SK-N-SH (cell line): ENCODE results near the gene CNGA2. TPM values are rescaled to one million over a fixed set of nuclear protein-coding genes. Genes with fewer than 3 reads are reported as not detected.

Source experiments
- CTCF ChIA-PET: fragments of 300-600, 350-600 bp; formaldehyde crosslinking; extraction: SDS; loops from one replicate; lab custom pipeline; 2021; lab: Yijun Ruan, JAX
- POLR2A ChIA-PET: fragments of 350-600 bp; sonication (Branson Sonifier 250); formaldehyde crosslinking; extraction: SDS; loops from one replicate; lab custom pipeline; 2020; ENCODE audit warnings: antibody characterized with exemption, inconsistent platforms; lab: Yijun Ruan, JAX
- DNase-seq: peaks from one replicate; pipeline ENCODE4 v3.0.0; 2012
- H2AFZ ChIP-seq: fragments of 200-600 bp; sonication (generic); 2 replicates; pipeline ENCODE4 v1.8.1; 2016; ENCODE audit warnings: antibody characterized with exemption, mild to moderate bottlenecking, low read depth
- H3F3A ChIP-seq: fragments of 200-600 bp; sonication (generic); replicated peaks from 2 replicates; pipeline ENCODE3; 2016; ENCODE audit warnings: antibody characterized with exemption, mild to moderate bottlenecking; ENCODE audit not compliant: insufficient read depth
- H3K27ac ChIP-seq, 2 experiments: fragments of 200-500 bp in 1 of 2; fragments of 200-600 bp in 1 of 2; sonication (Bioruptor generic) in 1 of 2; sonication (generic), shearing (Covaris generic) in 1 of 2; 2 replicates each; pipeline versions ENCODE4 v1.5.1 to v1.6.1; 2014 to 2016; ENCODE audit warnings: low read depth in 2 of 2, inconsistent platforms in 1 of 2, low read length in 1 of 2, mild to moderate bottlenecking in 1 of 2, mixed read lengths in 1 of 2
- H3K27me3 ChIP-seq: fragments of 200-600 bp; sonication (generic), shearing (Covaris generic); 2 replicates; pipeline ENCODE4 v1.6.1; 2016; ENCODE audit warnings: mixed run types; ENCODE audit not compliant: insufficient read depth
- H3K36me3 ChIP-seq, 2 experiments: fragments of 200-500 bp in 1 of 2; fragments of 200-600 bp in 1 of 2; sonication (Bioruptor generic) in 1 of 2; sonication (generic) in 1 of 2; replicated peaks in 1 of 2; 2 replicates each; pipeline versions ENCODE3 to v1.5.1; 2014 to 2016; ENCODE audit warnings: low read length in 1 of 2, mild to moderate bottlenecking in 1 of 2; ENCODE audit not compliant: insufficient read depth in 2 of 2, control insufficient read depth in 1 of 2
- H3K4me1 ChIP-seq, 2 experiments: fragments of 200-500 bp in 1 of 2; fragments of 200-600 bp in 1 of 2; sonication (Bioruptor generic) in 1 of 2; sonication (generic), shearing (Covaris generic) in 1 of 2; 2 replicates each; pipeline versions ENCODE4 v1.5.1 to v1.6.1; 2014 to 2016; ENCODE audit warnings: low read depth in 1 of 2, low read length in 1 of 2, mixed run types in 1 of 2; ENCODE audit not compliant: insufficient read depth in 2 of 2, control insufficient read depth in 1 of 2
- H3K4me2 ChIP-seq: fragments of 200-600 bp; sonication (generic), shearing (Covaris generic); 2 replicates; pipeline ENCODE4 v1.6.1; 2017; ENCODE audit warnings: mixed run types
- H3K4me3 ChIP-seq, 2 experiments: fragments of 200-500 bp in 1 of 2; fragments of 200-600 bp in 1 of 2; sonication (Bioruptor generic) in 1 of 2; sonication (generic), shearing (Covaris generic) in 1 of 2; 2 replicates each; pipeline versions ENCODE4 v1.5.1 to v1.8.1; 2014 to 2016; ENCODE audit warnings: low read depth in 2 of 2, inconsistent platforms in 1 of 2, low read length in 1 of 2, mild to moderate bottlenecking in 1 of 2, mixed read lengths in 1 of 2, moderate library complexity in 1 of 2
- H3K79me2 ChIP-seq: fragments of 200-600 bp; sonication (generic); 2 replicates; pipeline ENCODE4 v1.8.1; 2017; ENCODE audit warnings: mild to moderate bottlenecking; ENCODE audit not compliant: insufficient read depth
- H3K9ac ChIP-seq: fragments of 200-600 bp; sonication (generic); 2 replicates; pipeline ENCODE4 v1.6.1; 2017; ENCODE audit warnings: mixed run types
- H3K9me2 ChIP-seq: fragments of 200-600 bp; sonication (generic); 2 replicates; pipeline ENCODE4 v1.6.1; 2017; ENCODE audit warnings: mixed run types
- H3K9me3 ChIP-seq: fragments of 200-600 bp; sonication (generic); 2 replicates; pipeline ENCODE4 v1.6.1; 2017; ENCODE audit warnings: mixed run types, mild to moderate bottlenecking, moderate library complexity
- H4K20me1 ChIP-seq: fragments of 200-600 bp; sonication (generic); 2 replicates; pipeline ENCODE4 v1.6.1; 2017; ENCODE audit warnings: mild to moderate bottlenecking, mixed run types; ENCODE audit not compliant: insufficient read depth
- ELF1 ChIP-seq: IDR thresholded peaks from 2 replicates; pipeline ENCODE4 v1.4.0; 2012
- EP300 ChIP-seq, 2 experiments: IDR thresholded peaks; 2 replicates each; pipeline versions ENCODE4 v1.4.0 to v1.6.1; 2012; ENCODE audit warnings: borderline replicate concordance in 1 of 2, low read depth in 1 of 2, low read length in 1 of 2
- EZH2phosphoT487 ChIP-seq: fragments of 200-600 bp; sonication (generic); IDR thresholded peaks from 2 replicates; pipeline ENCODE4 v1.6.1; 2017; ENCODE audit warnings: low read depth, mixed run types, mild to moderate bottlenecking, antibody characterized with exemption, moderate library complexity, borderline replicate concordance
- FOSL2 ChIP-seq: IDR thresholded peaks from 2 replicates; pipeline ENCODE4 v1.4.0; 2012; ENCODE audit warnings: low read depth, mild to moderate bottlenecking, moderate library complexity, borderline replicate concordance
- FOXJ3 ChIP-seq: sonication (generic); formaldehyde crosslinking; IDR thresholded peaks from 2 replicates; pipeline ENCODE4 v1.5.1; 2020; ENCODE audit warnings: mild to moderate bottlenecking, missing genetic modification reagents
- IRF3 ChIP-seq: fragments of 150-350 bp; IDR thresholded peaks from 2 replicates; pipeline ENCODE4 v1.6.1; 2016; ENCODE audit warnings: mild to moderate bottlenecking, low read depth, low read length
- JUND ChIP-seq: IDR thresholded peaks from 2 replicates; pipeline ENCODE4 v1.4.0; 2012
- MAX ChIP-seq: IDR thresholded peaks from 2 replicates; pipeline ENCODE4 v1.4.0; 2012; ENCODE audit warnings: low read depth
- NRF1 ChIP-seq: IDR thresholded peaks from 2 replicates; pipeline ENCODE4 v1.6.1; 2012; ENCODE audit warnings: low read depth, mild to moderate bottlenecking, low read length
- PBX3 ChIP-seq: IDR thresholded peaks from 2 replicates; pipeline ENCODE4; 2012
- POLR2AphosphoS5 ChIP-seq: IDR thresholded peaks from 2 replicates; pipeline ENCODE4 v1.6.1; 2012; ENCODE audit warnings: low read depth, low read length
- RCOR1 ChIP-seq: fragments of 150-350 bp; IDR thresholded peaks from 2 replicates; pipeline ENCODE4 v1.6.1; 2017; ENCODE audit warnings: antibody characterized with exemption, low read length
- REST ChIP-seq: IDR thresholded peaks from 2 replicates; pipeline ENCODE4 v1.6.1; 2012; ENCODE audit warnings: mild to moderate bottlenecking, low read depth, low read length, moderate library complexity
- RXRA ChIP-seq: IDR thresholded peaks from 2 replicates; pipeline ENCODE4 v1.4.0; 2012; ENCODE audit warnings: low read depth, mild to moderate bottlenecking, borderline replicate concordance
- SMC3 ChIP-seq: IDR thresholded peaks from 2 replicates; pipeline ENCODE4 v1.6.1; 2012; ENCODE audit warnings: low read depth, low read length, improper control_type of control experiment
- USF2 ChIP-seq: fragments of 150-350 bp; IDR thresholded peaks from 2 replicates; pipeline ENCODE4 v1.6.1; 2017; ENCODE audit warnings: antibody characterized with exemption, low read length, low read depth, borderline replicate concordance
- ZBTB33 ChIP-seq: IDR thresholded peaks from 2 replicates; pipeline ENCODE4 v1.4.0; 2012; ENCODE audit warnings: low read depth, borderline replicate concordance
- WGBS: methylation state at CpG from one replicate; pipeline ENCODE4 v1.1.6; 2017; ENCODE audit warnings: low lambda C conversion rate; 5-methylcytosine and 5-hydroxymethylcytosine counted together
- polyA plus RNA-seq, 3 experiments: library from polyadenylated mRNA; depleted of rRNA; stranded (reverse); fragments of >200 nt; gene quantifications; 2 replicates each; pipeline ENCODE4 v1.2.3, GENCODE V29; 2012

Gene CNGA2
- polyA plus RNA-seq, 1 of the 3 experiments (the other 2 are of a cell fraction), result not detected

- Histone ChIP-seq H3K9me3 (no peaks in the 10 kb centered on the region), H3K79me2 (no peaks in the 10 kb centered on the region), H4K20me1 (no peaks in the 10 kb centered on the region), H3K27me3 (peaks cover 5% of the 10 kb centered on the region), H3K27ac (no peak overlapping the region), H3K4me2 (no peak overlapping the region), H3F3A (peaks cover 3% of the 10 kb centered on the region), H2AFZ (no peak overlapping the region), H3K4me3 (no peak overlapping the region), H3K4me1 (no peaks in the 10 kb centered on the region)
- 1% methylated on average over 3 of the region's 3 CpGs for WGBS
- DNase-seq, result no peak
- POLR2A ChIA-PET, result no interaction called here
- no peak for TF ChIP-seq POLR2AphosphoS5
- no peak for TF ChIP-seq EP300 (IDR thresholded peaks at IDR 0.05; ENCODE audit: borderline replicate concordance in 1 of 2, low read depth in 1 of 2, low read length in 1 of 2)
- TF ChIP-seq RXRA, result no peak
- no peak for TF ChIP-seq REST
- no peak for TF ChIP-seq RCOR1
- no peak for TF ChIP-seq FOXJ3 (CRISPR knock-in tag)
- TF ChIP-seq ELF1, result no peak
- no peak for TF ChIP-seq NRF1
- TF ChIP-seq IRF3, result no peak
- TF ChIP-seq EZH2phosphoT487, result no peak
- no peak for TF ChIP-seq USF2
- TF ChIP-seq MAX, result no peak
- no peak for TF ChIP-seq ZBTB33
- no peak for TF ChIP-seq FOSL2
- no peak for TF ChIP-seq PBX3
- TF ChIP-seq JUND, result no peak
- no peak for TF ChIP-seq SMC3
- TF ChIP-seq, all 33 proteins: peak for 0
- H3K9me2 ChIP-seq, result no peaks in the 10 kb centered on the region
- H3K9ac ChIP-seq, result no peak overlapping the region
- CTCF ChIA-PET, result no interaction called here
- H3K36me3 ChIP-seq, result no peaks in the 10 kb centered on the region
Observed at GRCh38 chrX:151790481-151791160, 56.1 kb downstream of the CNGA2 start.
